Activated T-helper 17 cell treated with anti-CD3 and anti-CD28 coated beads, Interleukin-2, amount 50 U/mL, for 72 hours (primary cell): ENCODE measurements around the gene SGCD. TPM values are rescaled to one million over a fixed set of nuclear protein-coding genes. Genes with fewer than 3 reads are reported as not detected.

ENCODE experiments used
- ATAC-seq: fragments of 150-1000 bp; cut with Tn5 transposase; replicated peaks from 2 replicates; pipeline ENCODE4 v1.10.0; 2021; ENCODE audit warnings: mild to moderate bottlenecking, moderate library complexity
- H3K27ac Mint-ChIP-seq: one replicate; pipeline ENCODE4 v1.8.0; 2022; ENCODE audit warnings: mixed read lengths
- H3K27me3 Mint-ChIP-seq: one replicate; pipeline ENCODE4 v1.8.0; 2022; ENCODE audit warnings: mixed read lengths
- H3K36me3 Mint-ChIP-seq: one replicate; pipeline ENCODE4 v1.8.0; 2022; ENCODE audit warnings: low read depth, mild to moderate bottlenecking, mixed read lengths
- H3K4me1 Mint-ChIP-seq: one replicate; pipeline ENCODE4 v1.8.0; 2022; ENCODE audit warnings: mixed read lengths
- H3K4me3 Mint-ChIP-seq: one replicate; pipeline ENCODE4 v1.8.0; 2022; ENCODE audit warnings: mild to moderate bottlenecking, mixed read lengths
- H3K9me3 Mint-ChIP-seq: one replicate; pipeline ENCODE4 v1.8.0; 2022; ENCODE audit warnings: mixed read lengths
- total RNA-seq, 2 donors: library from RNA; stranded (reverse); gene quantifications; one replicate each; pipeline ENCODE4 v1.2.3, GENCODE V29; 2022

The SGCD gene
- total RNA-seq, 2 donors from 2014 or later, result not detected

DNA sequence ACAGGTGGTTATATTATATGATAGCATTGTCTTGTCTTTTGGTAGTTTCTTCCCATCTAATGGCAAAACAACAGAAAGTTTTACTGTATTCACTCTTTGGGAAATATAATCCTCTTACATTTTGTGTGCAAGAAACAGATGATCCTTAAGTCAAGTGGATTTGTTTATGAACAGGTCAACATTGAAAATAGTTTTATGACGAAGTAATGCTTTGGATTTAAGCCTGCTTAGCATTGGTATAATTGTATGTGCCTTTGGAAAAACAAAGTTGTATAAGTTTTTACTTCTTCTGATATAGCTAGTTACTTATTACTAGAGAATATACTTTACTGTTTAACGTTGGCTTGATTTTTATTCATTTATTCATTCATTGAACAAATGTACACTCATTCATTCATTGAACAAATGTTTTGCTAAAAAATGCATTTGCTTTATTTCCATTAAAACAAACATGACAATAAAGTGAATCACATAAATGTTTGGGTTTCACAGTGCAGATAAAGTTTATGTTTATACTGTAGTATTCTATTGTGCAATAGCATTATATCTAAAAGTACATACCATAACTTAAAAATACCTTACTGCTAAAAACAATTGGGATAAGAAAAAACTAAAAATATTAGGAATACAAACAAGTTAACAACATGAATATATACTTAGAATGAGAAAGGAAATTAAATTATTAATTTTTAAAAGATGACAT lies 12.3 kb downstream of the SGCD start:
- Mint-ChIP-seq H3K4me1 (no peaks in the 10 kb centered on the region), H3K27me3 (peaks cover 10% of the 10 kb centered on the region), H3K4me3 (no peak overlapping the region), H3K9me3 (no peaks in the 10 kb centered on the region), H3K36me3 (no peaks in the 10 kb centered on the region), H3K27ac (no peak overlapping the region)
- ATAC-seq, result no peak

DNA sequence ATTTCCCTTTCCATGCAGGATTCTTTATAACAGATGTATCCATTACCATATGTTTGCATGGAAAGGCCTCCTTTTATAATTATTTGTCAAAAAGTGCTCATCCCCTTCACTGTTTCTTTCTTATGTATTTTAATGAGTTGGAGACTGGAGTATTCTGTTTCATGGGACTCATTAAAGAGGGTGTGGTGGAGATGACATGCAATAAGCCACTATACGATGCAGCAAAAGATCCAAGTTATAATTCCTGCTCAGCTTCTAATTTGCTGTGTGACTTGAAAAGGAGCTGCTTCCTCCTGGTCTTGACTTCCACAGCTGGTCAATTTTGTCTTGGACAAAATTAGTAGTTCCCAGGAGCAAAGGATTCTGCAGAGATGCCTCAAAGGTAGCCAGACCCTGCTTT lies 13.9 kb downstream of the SGCD start:
- H3K9me3 Mint-ChIP-seq, result no peaks in the 10 kb centered on the region
- no peaks in the 10 kb centered on the region for H3K4me1 Mint-ChIP-seq
- no peak overlapping the region for H3K27ac Mint-ChIP-seq
- H3K4me3 Mint-ChIP-seq, result no peak overlapping the region
- no peak for ATAC-seq
- H3K36me3 Mint-ChIP-seq, result no peaks in the 10 kb centered on the region
- peaks cover 14% of the 10 kb centered on the region for H3K27me3 Mint-ChIP-seq

DNA sequence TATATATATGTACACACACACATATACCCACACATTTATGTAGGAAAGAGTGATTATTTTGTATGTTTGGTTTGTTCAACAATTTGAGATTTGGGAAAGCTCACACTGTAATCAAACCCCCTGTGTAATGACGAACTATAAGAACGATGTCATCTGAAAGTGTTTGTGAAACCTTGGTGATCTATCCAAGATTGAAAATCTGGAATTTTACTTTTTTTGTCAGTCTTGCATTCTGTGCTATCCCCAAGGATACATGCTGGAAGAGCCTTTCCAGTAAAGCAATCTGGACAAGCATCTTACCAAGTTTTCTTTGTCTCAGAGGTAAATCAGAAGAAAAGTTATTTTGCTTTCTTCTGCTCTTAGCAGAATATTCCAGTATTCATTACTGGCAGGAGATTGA lies 23.3 kb downstream of the SGCD start:
- no peak for ATAC-seq
- no peaks in the 10 kb centered on the region for H3K9me3 Mint-ChIP-seq
- H3K4me1 Mint-ChIP-seq, result no peaks in the 10 kb centered on the region
- H3K27me3 Mint-ChIP-seq, result peaks cover 23% of the 10 kb centered on the region
- no peaks in the 10 kb centered on the region for H3K36me3 Mint-ChIP-seq
- no peak overlapping the region for H3K27ac Mint-ChIP-seq
- no peak overlapping the region for H3K4me3 Mint-ChIP-seq

DNA sequence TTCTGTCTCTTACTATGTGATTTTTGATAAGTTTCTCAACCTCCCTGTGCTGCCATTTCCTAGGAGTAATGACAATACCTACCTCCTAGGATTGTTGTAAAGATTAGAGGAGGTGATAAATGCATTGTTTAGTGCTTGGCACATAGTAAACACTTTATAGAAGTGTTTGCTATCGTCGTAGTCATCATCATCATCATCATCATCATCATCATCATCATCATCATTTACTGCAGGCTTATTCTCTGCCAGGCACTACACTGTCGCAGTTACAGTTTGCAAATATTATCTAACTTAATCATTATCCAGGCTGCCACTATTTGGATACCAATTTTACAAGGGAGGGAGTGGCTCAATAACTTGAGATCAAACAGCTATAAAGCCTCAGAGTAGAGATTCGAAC lies 24.5 kb downstream of the SGCD start:
- Mint-ChIP-seq H3K9me3 (no peaks in the 10 kb centered on the region), H3K27ac (no peak overlapping the region), H3K4me1 (no peaks in the 10 kb centered on the region), H3K36me3 (no peaks in the 10 kb centered on the region), H3K4me3 (no peak overlapping the region), H3K27me3 (peaks cover 21% of the 10 kb centered on the region)
- no peak for ATAC-seq

DNA sequence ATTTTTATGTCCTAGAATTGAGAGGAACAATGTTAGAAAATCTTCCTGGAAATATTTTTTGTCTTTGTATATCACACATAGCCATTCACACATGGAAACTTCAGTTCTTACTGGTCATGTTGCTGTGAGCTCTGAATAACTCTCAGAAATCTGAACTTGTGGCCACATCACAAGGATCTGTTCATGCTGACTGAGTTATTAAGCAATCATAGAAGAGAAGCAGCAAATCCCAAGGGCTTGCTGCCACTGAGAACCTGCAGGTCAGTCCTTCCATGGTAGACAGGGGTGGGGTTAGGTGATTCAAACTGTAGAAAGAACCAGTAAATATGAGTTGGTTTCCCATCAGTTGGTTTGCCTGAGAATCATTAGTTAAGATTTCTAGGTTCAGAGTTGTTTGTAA lies 27.6 kb downstream of the SGCD start:
- peaks cover 10% of the 10 kb centered on the region for H3K27me3 Mint-ChIP-seq
- H3K9me3 Mint-ChIP-seq, result no peaks in the 10 kb centered on the region
- H3K4me1 Mint-ChIP-seq, result no peaks in the 10 kb centered on the region
- H3K27ac Mint-ChIP-seq, result no peak overlapping the region
- ATAC-seq, result no peak
- H3K36me3 Mint-ChIP-seq, result no peaks in the 10 kb centered on the region
- no peak overlapping the region for H3K4me3 Mint-ChIP-seq

DNA sequence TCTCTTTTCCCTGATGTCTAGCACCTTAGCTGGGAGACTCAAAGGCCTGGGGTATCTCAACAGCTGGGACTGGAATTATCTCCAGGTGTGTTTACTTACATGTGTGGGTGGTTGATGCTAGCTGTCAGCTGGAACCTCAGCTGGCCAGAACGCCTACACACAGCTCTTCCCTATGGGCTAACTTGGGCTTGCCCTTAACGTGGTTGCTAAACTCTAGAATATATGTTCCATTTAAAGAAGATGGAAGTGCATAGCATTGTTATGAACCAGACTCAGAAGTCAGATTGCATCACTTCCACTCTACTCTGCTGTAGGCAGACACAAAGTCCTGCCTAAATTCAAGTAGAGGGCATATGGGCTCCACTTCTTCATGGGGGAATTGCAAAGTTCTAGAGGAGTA lies 29.3 kb downstream of the SGCD start:
- no peak overlapping the region for H3K27ac Mint-ChIP-seq
- no peaks in the 10 kb centered on the region for H3K4me1 Mint-ChIP-seq
- H3K36me3 Mint-ChIP-seq, result no peaks in the 10 kb centered on the region
- H3K4me3 Mint-ChIP-seq, result no peak overlapping the region
- ATAC-seq, result no peak
- H3K9me3 Mint-ChIP-seq, result no peaks in the 10 kb centered on the region
- H3K27me3 Mint-ChIP-seq, result peaks cover 10% of the 10 kb centered on the region

DNA sequence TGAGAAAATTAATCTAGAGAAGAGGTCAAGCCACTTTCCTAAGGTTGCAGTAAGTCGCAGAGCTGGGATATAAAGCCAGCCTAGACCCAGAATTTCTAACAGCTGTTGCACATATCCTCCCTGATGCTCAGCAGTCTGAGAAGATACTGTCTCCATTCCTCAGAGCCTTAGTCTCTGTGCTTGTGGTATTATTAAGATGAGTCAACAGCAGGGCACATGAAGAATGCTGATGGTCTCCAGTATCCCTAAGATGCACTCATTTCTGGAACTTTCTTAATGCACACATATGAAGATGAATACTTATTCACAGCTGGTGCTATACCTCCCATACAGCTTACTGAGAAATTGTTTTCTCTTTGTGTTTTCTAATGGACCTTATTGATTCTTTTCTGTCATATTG lies 32.5 kb downstream of the SGCD start:
- no peaks in the 10 kb centered on the region for H3K4me1 Mint-ChIP-seq
- no peaks in the 10 kb centered on the region for H3K9me3 Mint-ChIP-seq
- ATAC-seq, result no peak

DNA sequence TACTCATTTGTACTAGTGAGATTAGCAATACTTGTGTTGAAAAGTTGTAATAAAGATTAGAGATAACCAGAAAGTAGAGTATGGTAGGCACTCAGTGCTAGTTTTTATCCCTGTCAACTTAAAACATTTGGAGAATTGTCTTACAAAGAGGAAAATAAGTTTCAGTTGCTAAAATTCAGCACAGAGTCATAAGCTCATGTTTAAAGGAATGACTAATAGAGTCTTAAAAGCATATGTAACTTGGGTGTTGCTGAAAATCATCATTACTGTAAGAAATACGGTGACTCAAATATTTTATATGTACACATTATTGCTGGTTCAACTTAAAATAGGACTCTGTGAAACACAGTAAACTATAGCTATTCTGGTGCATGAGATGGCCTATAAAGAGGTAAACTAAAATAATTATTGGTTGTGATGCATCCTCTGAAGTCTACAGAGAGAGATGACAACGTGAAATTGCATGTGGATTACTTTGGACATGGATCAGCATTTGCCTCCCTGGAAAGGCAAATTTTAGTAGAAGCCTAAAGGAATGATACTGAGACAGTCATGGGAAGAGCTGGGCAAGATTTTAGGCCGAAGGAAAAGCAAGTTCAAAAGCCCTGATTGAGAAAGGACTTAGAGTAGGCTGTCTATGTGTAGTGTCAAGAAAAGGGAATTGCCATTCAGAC lies 34.6 kb downstream of the SGCD start:
- H3K9me3 Mint-ChIP-seq, result no peaks in the 10 kb centered on the region
- H3K4me1 Mint-ChIP-seq, result no peaks in the 10 kb centered on the region

More for the DNA sequence above, 32.5 kb downstream of the SGCD start:
- no peaks in the 10 kb centered on the region for H3K36me3 Mint-ChIP-seq
- H3K27ac Mint-ChIP-seq, result no peak overlapping the region
- H3K27me3 Mint-ChIP-seq, result peaks cover 6% of the 10 kb centered on the region
- no peak overlapping the region for H3K4me3 Mint-ChIP-seq

DNA sequence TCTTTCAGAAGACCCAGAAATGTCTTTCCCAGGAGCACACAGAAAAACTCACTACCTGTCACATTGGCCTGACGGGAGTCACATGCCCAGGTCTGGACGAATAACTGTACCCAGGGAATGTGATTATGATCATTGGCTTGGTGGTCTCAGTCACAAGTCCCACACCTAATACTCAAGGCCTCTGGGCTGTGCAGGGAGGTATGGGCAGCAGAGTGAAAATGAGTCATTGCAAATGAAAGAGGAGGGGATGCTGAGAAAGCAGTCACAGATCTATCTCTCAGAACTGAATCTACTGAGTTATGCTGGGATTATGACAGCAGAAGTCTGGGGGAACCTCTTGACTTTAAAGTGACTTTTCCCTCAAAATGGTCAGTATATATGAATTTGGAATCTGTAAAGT lies 36.9 kb downstream of the SGCD start:
- H3K27ac Mint-ChIP-seq, result no peak overlapping the region
- H3K9me3 Mint-ChIP-seq, result no peaks in the 10 kb centered on the region
- peaks cover 1% of the 10 kb centered on the region for H3K27me3 Mint-ChIP-seq
- no peaks in the 10 kb centered on the region for H3K4me1 Mint-ChIP-seq
- H3K4me3 Mint-ChIP-seq, result no peak overlapping the region
- H3K36me3 Mint-ChIP-seq, result no peaks in the 10 kb centered on the region
- no peak for ATAC-seq

More for the DNA sequence above, 34.6 kb downstream of the SGCD start:
- Mint-ChIP-seq H3K27ac (no peak overlapping the region), H3K36me3 (no peaks in the 10 kb centered on the region), H3K27me3 (peaks cover 2% of the 10 kb centered on the region), H3K4me3 (no peak overlapping the region)
- ATAC-seq, result no peak

DNA sequence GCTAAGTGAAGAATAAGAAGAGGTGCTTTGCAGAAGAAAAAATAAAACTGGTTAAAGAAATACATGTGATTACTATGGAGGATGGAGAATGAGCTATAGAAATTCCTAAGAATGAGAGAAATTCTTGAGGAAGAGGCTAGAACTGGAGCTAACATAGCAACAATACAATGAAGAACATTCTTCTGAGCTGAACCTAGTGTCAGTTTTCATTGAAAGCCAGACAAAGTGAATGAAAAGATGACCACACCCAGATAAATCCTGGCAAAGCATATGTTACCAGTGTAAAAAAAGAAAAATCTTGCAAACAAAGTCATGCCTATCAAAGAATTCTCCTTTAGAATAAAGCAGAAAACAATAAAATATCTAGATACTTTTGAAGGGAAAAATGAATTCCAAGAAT lies 39.6 kb downstream of the SGCD start:
- ATAC-seq, result no peak
- Mint-ChIP-seq H3K27me3 (peaks cover 7% of the 10 kb centered on the region), H3K36me3 (no peaks in the 10 kb centered on the region), H3K9me3 (no peaks in the 10 kb centered on the region), H3K4me1 (no peaks in the 10 kb centered on the region), H3K27ac (no peak overlapping the region), H3K4me3 (no peak overlapping the region)

DNA sequence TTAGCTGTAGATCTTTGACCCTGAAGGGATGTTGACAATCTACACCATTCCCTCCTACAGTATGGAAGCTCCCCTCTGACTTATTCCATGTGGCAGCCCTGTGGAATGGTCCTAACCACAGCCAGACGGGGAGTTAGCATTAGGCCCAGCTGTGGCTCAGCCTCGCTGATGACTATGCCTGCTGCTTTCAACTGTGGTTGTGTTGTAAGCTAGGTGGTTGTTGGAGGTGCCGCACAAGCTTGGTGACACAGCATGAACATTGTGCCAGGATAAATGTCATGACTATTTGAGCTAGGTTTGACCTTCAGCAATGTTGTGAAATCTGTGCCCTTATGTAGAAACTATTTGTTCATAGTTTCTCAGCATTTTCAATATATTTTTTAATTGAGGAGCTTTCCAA lies 40.6 kb downstream of the SGCD start:
- Mint-ChIP-seq H3K27me3 (peaks cover 7% of the 10 kb centered on the region), H3K4me1 (no peaks in the 10 kb centered on the region), H3K9me3 (no peaks in the 10 kb centered on the region), H3K36me3 (no peaks in the 10 kb centered on the region), H3K4me3 (no peak overlapping the region), H3K27ac (no peak overlapping the region)
- ATAC-seq, result no peak

DNA sequence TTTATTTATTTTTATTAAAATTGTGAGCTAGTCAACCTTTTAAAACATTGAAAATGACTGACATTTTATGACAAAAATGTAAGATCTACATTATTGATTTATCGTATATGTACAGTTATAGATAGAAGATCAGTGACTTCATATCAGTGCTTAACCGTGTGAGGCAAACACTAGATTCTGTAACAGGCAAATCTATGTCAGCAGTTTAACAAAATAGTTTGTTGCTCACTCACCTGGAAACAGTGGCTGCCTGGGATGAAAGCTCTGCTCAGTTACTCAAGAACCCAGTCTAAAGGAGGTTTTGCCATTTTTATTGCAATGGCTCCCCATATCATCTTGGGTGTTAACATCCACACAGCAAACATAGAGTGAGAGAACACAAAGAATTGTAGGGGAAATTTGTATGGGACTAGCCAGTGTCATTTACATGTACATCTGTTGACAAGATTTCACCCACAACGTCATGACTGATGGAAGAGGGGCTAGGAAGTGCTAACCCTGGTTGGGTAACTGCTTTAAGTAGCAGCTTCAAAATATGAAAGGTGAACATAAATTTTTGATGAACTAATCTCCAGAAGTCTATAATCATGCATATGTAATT lies 49.0 kb downstream of the SGCD start:
- no peaks in the 10 kb centered on the region for H3K4me1 Mint-ChIP-seq
- no peak overlapping the region for H3K4me3 Mint-ChIP-seq
- no peaks in the 10 kb centered on the region for H3K9me3 Mint-ChIP-seq
- H3K36me3 Mint-ChIP-seq, result no peaks in the 10 kb centered on the region
- H3K27ac Mint-ChIP-seq, result no peak overlapping the region
- peaks cover 10% of the 10 kb centered on the region for H3K27me3 Mint-ChIP-seq
- no peak for ATAC-seq

DNA sequence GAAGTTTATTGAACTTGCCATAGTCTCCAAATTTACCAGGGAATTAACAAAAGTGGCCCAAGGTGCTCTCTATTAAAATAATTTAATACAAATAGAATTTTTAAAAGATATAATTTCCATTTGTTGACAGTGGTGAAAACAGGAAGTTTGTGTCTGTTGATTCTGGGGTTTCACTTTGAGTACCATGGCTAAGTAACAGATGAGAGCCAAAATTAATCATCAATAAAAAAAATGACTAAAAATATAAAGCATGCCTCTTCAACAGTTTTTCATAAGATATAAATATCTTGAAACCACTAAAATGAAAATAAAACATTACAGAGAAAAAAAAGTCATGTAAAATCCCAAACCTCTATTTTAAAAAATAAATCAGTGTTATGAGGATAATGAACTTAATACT lies 49.8 kb downstream of the SGCD start:
- Mint-ChIP-seq H3K4me3 (no peak overlapping the region), H3K9me3 (no peaks in the 10 kb centered on the region), H3K27ac (no peak overlapping the region), H3K36me3 (no peaks in the 10 kb centered on the region), H3K27me3 (peaks cover 10% of the 10 kb centered on the region), H3K4me1 (no peaks in the 10 kb centered on the region)
- ATAC-seq, result no peak

DNA sequence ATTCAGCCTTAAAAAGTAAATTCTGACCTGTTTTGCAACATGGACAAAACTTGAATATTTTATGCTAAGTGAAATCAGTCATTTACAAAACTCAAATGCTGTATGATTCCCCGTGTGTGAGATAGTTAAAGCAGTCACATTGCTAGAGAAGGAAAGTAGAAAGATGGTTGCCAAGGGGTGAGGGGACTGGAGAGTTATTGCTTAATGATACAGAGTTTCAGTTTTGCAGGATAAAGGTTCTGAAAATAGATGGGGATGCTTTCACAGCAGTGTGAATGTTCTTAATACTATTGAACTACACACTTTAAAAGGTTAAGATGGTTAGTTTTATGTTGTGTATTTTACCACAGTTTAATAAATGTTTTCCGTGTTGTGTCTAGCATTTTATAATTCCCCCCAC lies 51.2 kb downstream of the SGCD start:
- Mint-ChIP-seq H3K4me3 (no peak overlapping the region), H3K27ac (no peak overlapping the region), H3K9me3 (no peaks in the 10 kb centered on the region), H3K27me3 (peaks cover 10% of the 10 kb centered on the region), H3K4me1 (no peaks in the 10 kb centered on the region), H3K36me3 (no peaks in the 10 kb centered on the region)
- ATAC-seq, result no peak

DNA sequence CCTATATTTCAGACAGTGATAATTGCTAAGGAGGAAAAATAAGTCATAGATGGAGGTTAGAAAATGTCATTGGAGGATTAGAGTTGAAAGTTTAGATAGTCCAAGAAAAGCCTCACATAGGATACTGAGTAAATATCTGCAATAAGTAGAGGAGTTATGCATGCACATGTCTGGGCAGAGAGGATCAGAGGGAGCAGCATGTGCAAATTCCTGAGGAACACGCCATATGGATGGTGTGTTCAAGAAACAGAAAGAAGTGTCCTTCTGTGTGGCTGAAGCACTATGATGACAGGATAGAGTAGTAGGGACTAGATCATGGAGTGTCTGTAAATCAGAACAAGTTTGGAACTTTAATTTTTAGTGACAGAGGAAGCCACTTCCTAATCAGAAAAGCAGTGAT lies 52.2 kb downstream of the SGCD start:
- H3K36me3 Mint-ChIP-seq, result no peaks in the 10 kb centered on the region
- H3K9me3 Mint-ChIP-seq, result no peaks in the 10 kb centered on the region
- no peak overlapping the region for H3K4me3 Mint-ChIP-seq
- H3K27ac Mint-ChIP-seq, result no peak overlapping the region
- no peaks in the 10 kb centered on the region for H3K4me1 Mint-ChIP-seq
- peaks cover 12% of the 10 kb centered on the region for H3K27me3 Mint-ChIP-seq
- no peak for ATAC-seq
